Small intestine (tissue), 7 donors: ENCODE results near the gene PCDH12. TPM values are rescaled to one million over a fixed set of nuclear protein-coding genes. Genes with fewer than 3 reads are reported as not detected.
A peak's percentile ranks its signal among the peaks of the same experiment; 100 is the strongest.

Experiments
- DNase-seq, 2 donors: peaks; one replicate each; pipeline versions ENCODE4 v3.0.0 to v3.0.0-alpha.2; 2013
- FAIRE-seq: peaks from 2 replicates; lab custom pipeline; 2012; peaks lifted over from hg19 to GRCh38; lab: Jason Lieb, UNC
- H3K27ac ChIP-seq, 3 donors: one replicate each; pipeline ENCODE4 v1.5.1; 2013; ENCODE audit warnings: low read length in 2 of 3, mild to moderate bottlenecking in 2 of 3, control low read depth in 1 of 3, inconsistent platforms in 1 of 3, low read depth in 1 of 3, moderate library complexity in 1 of 3
- H3K27me3 ChIP-seq, 3 donors: one replicate each; pipeline ENCODE4 v1.6.1; 2013; ENCODE audit warnings: low read length in 3 of 3, inconsistent platforms in 1 of 3; ENCODE audit not compliant: control insufficient read depth in 3 of 3, insufficient read depth in 3 of 3
- H3K36me3 ChIP-seq, 3 donors: one replicate each; pipeline ENCODE4 v1.6.1; 2013; ENCODE audit warnings: low read length in 3 of 3, inconsistent platforms in 1 of 3, low read depth in 1 of 3, mild to moderate bottlenecking in 1 of 3, moderate library complexity in 1 of 3; ENCODE audit not compliant: control insufficient read depth in 3 of 3, insufficient read depth in 2 of 3
- H3K4me1 ChIP-seq, 3 donors: one replicate each; pipeline ENCODE4 v1.6.1; 2013; ENCODE audit warnings: low read length in 2 of 3, inconsistent platforms in 1 of 3, low read depth in 1 of 3, mild to moderate bottlenecking in 1 of 3, moderate library complexity in 1 of 3; ENCODE audit not compliant: control insufficient read depth in 3 of 3, insufficient read depth in 2 of 3
- H3K4me3 ChIP-seq, 3 donors: one replicate each; pipeline ENCODE4 v1.5.1; 2013; ENCODE audit warnings: low read length in 3 of 3, control low read depth in 1 of 3, inconsistent platforms in 1 of 3, low read depth in 1 of 3, mild to moderate bottlenecking in 1 of 3, moderate library complexity in 1 of 3
- H3K9me3 ChIP-seq, 2 donors: one replicate each; pipeline ENCODE4 v1.6.1; 2013; ENCODE audit warnings: low read depth in 1 of 2, low read length in 1 of 2; ENCODE audit not compliant: control insufficient read depth in 2 of 2, insufficient read depth in 1 of 2
- WGBS, 3 donors: extraction: QIAGEN DNeasy Blood & Tissue Kit; methylation state at CpG; one replicate each; pipeline ENCODE4 v1.1.7; 2013; 5-methylcytosine and 5-hydroxymethylcytosine counted together
- polyA plus RNA-seq, 4 donors: library from polyadenylated mRNA; stranded (reverse) in 3 of 4; unstranded in 1 of 4; fragments of 200-250 nt in 3 of 4; fragments of 120-200 nt in 1 of 4; gene quantifications; one replicate each; pipeline versions ENCODE4 v1.2.1 to v1.2.3, GENCODE V29; 2013
- donor health status: healthy with polysubstance abuse.
- donor health status: control.
- donor health status: control.
- donor health status: Bipolar disorder and iron deficiency.
- donor health status: healthy.

Gene PCDH12
- polyA plus RNA-seq, 4 donors = under 0.01 to 5.1 (median 2.6) TPM; not detected in 1

DNA sequence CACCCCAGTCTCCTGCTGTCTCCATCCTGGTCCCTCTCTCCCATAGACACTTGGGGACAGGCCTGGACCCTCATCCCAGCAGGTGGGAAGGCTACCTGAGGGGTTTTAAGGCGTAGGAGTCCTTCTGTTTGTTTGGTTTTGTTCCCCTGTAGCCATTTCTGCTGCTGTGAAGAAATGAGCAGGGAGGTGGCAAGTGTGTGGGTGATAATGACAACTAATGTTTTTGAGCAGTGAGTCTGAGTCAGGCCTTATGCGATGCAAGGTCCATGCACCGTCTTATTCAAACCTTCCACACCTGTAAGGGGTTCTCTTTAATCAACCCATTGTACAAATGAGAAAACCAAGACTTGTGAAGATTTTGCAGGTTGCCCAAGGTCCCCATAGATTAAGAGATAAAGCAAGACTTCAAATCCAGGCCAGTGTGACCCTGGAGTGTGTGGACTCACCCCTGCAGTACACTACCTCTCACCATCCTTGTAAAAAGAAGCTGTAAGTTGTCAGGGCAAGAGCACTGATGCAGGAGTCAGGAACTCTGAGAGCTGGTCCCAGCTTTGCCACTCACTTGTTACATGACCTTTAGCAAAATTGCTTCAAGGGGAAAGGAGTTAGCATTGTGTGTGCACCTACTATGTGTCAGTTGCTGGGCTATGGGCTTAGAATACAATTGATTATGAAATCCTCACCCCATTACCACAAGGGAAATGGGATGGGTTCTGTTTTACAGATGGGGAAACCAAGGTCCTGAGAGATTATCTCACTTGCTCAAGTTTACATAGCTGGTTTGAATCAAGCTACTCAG is 7.6 kb downstream of the PCDH12 start:
- peaks cover 0 to 4% (median 1%) of the 10 kb centered on the region in 3 donors for H3K27me3 ChIP-seq
- DNase-seq (no peak), FAIRE-seq (no peak)
- H3K4me1 ChIP-seq = peaks cover 0 to 11% (median 0%) of the 10 kb centered on the region in 3 donors
- peaks cover 0 to 12% (median 0%) of the 10 kb centered on the region in 3 donors for H3K36me3 ChIP-seq
- no peaks in the 10 kb centered on the region for H3K9me3 ChIP-seq
- WGBS, 3 donors = 90 to 94% (median 93%) methylated on average over 3 of the region's 3 CpGs
- no peak overlapping the region for H3K27ac ChIP-seq
- H3K4me3 ChIP-seq = no peak overlapping the region

GRCh38 chr5:141949511-141949910 is 8.5 kb downstream of the PCDH12 start:
- WGBS, 3 donors = 71 to 86% (median 85%) methylated on average over 2 of the region's 2 CpGs
- no peak for FAIRE-seq
- Histone ChIP-seq H3K27me3 (peaks cover 0 to 5% (median 2%) of the 10 kb centered on the region in 3 donors), H3K4me1 (peaks cover 0 to 16% (median 0%) of the 10 kb centered on the region in 3 donors), H3K27ac (no peak overlapping the region), H3K9me3 (no peaks in the 10 kb centered on the region), H3K4me3 (no peak overlapping the region), H3K36me3 (peaks cover 0 to 20% (median 0%) of the 10 kb centered on the region in 3 donors)
- no peak for DNase-seq

- Histone ChIP-seq H3K27ac (no peak overlapping the region), H3K27me3 (peaks cover 0 to 5% (median 2%) of the 10 kb centered on the region in 3 donors), H3K9me3 (no peaks in the 10 kb centered on the region), H3K36me3 (peaks cover 0 to 22% (median 0%) of the 10 kb centered on the region in 3 donors), H3K4me1 (peaks cover 0 to 16% (median 0%) of the 10 kb centered on the region in 3 donors), H3K4me3 (no peak overlapping the region)
- FAIRE-seq (no peak), DNase-seq (no peak)
- WGBS, 3 donors = 85 to 87% (median 87%) methylated on average over 2 of the region's 2 CpGs
Observed at GRCh38 chr5:141948812-141949211, 9.2 kb downstream of the PCDH12 start.

GRCh38 chr5:141947316-141947715 is 10.7 kb downstream of the PCDH12 start:
- no peak for FAIRE-seq
- H3K27ac ChIP-seq = no peak overlapping the region
- H3K9me3 ChIP-seq = no peaks in the 10 kb centered on the region
- no peak for DNase-seq
- 73 to 79% (median 77%) methylated on average over 4 of the region's 4 CpGs for WGBS, 3 donors
- H3K4me3 ChIP-seq = no peak overlapping the region
- H3K4me1 ChIP-seq = peaks cover 0 to 28% (median 0%) of the 10 kb centered on the region in 3 donors
- H3K27me3 ChIP-seq = peaks cover 0 to 5% (median 2%) of the 10 kb centered on the region in 3 donors
- peaks cover 0 to 22% (median 0%) of the 10 kb centered on the region in 3 donors for H3K36me3 ChIP-seq

DNA sequence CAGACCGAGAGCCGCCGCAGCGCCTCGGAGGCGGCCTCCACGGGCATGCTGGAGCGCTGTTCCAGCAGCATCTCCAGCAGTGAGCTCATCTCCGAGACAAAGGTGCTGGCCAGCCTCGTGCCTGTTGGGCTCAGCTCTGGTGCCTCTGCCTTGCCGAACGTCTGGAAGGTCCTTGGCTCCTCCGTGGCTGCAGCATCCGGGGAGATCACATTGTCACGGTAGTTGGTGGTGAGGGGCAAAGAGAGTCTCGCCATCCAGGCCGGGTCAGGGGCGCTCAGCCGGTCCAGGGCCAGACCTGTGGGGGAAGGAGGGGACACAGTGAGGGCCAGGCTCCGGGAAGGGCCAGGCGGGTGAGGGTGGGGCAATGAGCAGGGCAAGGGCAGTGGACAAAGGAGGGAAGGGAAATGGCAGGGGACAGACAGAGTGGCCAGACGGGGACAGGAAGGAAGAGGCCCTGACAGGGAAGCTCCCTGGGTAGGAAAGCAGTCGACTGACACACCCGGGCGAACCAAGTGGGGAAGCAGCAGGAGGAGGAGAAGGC is 12.4 kb downstream of the PCDH12 start:
- FAIRE-seq = no peak
- Histone ChIP-seq H3K4me1 (peaks cover 0 to 36% (median 4%) of the 10 kb centered on the region in 3 donors), H3K9me3 (no peaks in the 10 kb centered on the region), H3K4me3 (no peak overlapping the region), H3K36me3 (peaks cover 0 to 32% (median 0%) of the 10 kb centered on the region in 3 donors), H3K27ac (no peak overlapping the region), H3K27me3 (peaks cover 0 to 5% (median 2%) of the 10 kb centered on the region in 3 donors)
- DNase-seq = no peak
- WGBS, 3 donors = 54 to 60% (median 58%) methylated on average over 25 of the region's 25 CpGs

DNA sequence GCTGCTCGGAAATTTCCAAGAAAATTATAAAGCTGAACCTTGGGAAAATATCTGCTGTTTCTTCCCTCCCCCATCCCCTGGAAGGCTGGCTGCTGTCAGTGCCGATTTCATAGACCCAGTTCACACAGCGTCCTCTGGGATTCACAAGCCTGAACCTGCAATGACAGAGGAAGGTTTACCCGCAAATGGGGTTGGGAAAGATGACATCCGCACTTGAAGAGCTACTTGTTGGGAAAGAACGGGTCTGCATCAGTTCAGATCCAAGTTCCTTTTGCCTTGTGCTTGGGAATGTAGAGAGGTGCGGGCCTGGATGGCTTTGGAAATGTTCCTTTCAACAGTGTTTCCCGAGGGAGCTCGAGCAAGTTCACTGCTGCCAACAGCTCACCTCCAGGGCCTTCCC is 13.9 kb downstream of the PCDH12 start:
- no peak for FAIRE-seq
- no peak overlapping the region for H3K27ac ChIP-seq

DNA sequence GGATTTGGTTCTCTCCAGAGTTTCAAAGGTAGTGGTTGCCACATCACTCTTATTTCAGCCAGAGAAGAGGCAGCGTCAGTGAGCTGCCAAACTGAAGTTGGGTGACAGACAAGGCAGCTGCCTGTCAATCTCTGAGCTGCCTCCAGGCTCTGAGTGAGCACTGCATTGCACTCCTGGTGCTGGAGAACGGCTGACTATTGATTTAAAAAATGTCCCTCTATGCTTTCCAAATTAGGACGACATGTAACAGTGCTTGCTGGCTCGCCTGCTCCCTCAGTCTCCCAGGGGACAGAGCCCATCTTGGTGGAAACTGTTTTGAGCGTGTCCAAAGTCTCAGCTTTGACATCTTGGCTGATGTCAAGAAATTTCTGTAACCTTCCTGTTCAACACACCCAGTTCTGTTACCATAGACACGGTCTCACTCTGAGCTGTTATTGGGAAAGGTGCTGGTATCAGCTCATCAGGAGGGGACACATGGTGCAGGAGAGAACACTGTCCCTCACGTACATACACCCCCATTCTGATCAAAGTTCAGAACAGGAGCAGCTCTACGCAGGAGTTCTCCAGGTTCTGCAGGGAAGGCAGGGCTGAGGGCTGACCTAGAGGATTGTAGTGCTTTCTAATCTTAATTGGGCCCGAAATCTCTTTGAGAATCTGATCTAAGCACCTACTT is 15.7 kb downstream of the PCDH12 start:
- WGBS, 3 donors = 24 to 55% (median 44%) methylated on average over 9 of the region's 9 CpGs
- H3K4me1 ChIP-seq = peaks cover 0 to 36% (median 4%) of the 10 kb centered on the region in 3 donors
- DNase-seq (peak; percentile 88 to 96), FAIRE-seq (no peak)
- H3K27me3 ChIP-seq = peaks cover 0 to 5% (median 2%) of the 10 kb centered on the region in 3 donors
- no peak overlapping the region for H3K4me3 ChIP-seq
- no peaks in the 10 kb centered on the region for H3K9me3 ChIP-seq
- H3K36me3 ChIP-seq = peaks cover 4 to 54% (median 8%) of the 10 kb centered on the region in 3 donors
- H3K27ac ChIP-seq = peak overlapping the region in 2 of 3 donors; percentile 39 to 85

More for the DNA sequence above, 13.9 kb downstream of the PCDH12 start:
- WGBS, 3 donors = 82 to 88% (median 87%) methylated on average over 9 of the region's 9 CpGs
- H3K4me1 ChIP-seq = peaks cover 0 to 36% (median 4%) of the 10 kb centered on the region in 3 donors
- H3K27me3 ChIP-seq = peaks cover 0 to 5% (median 2%) of the 10 kb centered on the region in 3 donors
- no peaks in the 10 kb centered on the region for H3K9me3 ChIP-seq
- no peak for DNase-seq
- no peak overlapping the region for H3K4me3 ChIP-seq
- H3K36me3 ChIP-seq = peaks cover 0 to 40% (median 2%) of the 10 kb centered on the region in 3 donors

- FAIRE-seq = no peak
- peaks cover 6 to 60% (median 8%) of the 10 kb centered on the region in 3 donors for H3K36me3 ChIP-seq
- H3K4me3 ChIP-seq = no peak overlapping the region
- WGBS, 3 donors = 77 to 86% (median 77%) methylated on average over 6 of the region's 6 CpGs
- peaks cover 0 to 5% (median 2%) of the 10 kb centered on the region in 3 donors for H3K27me3 ChIP-seq
- H3K27ac ChIP-seq = peak overlapping the region in 2 of 3 donors; percentile 39 to 85
- DNase-seq = no peak
- no peaks in the 10 kb centered on the region for H3K9me3 ChIP-seq
- H3K4me1 ChIP-seq = peaks cover 0 to 36% (median 4%) of the 10 kb centered on the region in 3 donors
Observed at GRCh38 chr5:141941779-141942178, 16.2 kb downstream of the PCDH12 start.
